ENCODE results near the gene CDH23.

DNA sequence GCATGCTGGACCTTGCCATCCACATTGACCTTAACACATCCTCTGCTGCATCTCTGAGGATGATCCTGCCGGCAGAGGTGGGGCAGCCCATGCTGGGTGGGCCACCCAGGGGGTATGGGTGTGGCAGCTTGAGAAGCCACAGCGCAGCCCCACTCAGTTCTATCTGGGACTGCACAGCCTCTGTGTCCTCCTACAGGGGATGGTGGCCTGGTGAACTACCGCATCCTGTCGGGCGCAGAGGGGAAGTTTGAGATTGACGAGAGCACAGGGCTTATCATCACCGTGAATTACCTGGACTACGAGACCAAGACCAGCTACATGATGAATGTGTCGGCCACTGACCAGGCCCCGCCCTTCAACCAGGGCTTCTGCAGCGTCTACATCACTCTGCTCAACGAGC is 335.1 kb downstream of the CDH23 start:
- no peak for TF ChIP-seq CTCF (IDR thresholded peaks at IDR 0.05)
- no peak for TF ChIP-seq EP300 (IDR thresholded peaks at IDR 0.05)
- TF ChIP-seq POLR2A (IDR thresholded peaks at IDR 0.05): no peak
- no peak for TF ChIP-seq POLR2AphosphoS5 (IDR thresholded peaks at IDR 0.05)

All from upper lobe of left lung (tissue), 4 donors.